Right lobe of liver (tissue), 4 donors: ENCODE data around the gene GABRQ.

Experiments used
- POLR2A ChIP-seq: fragments of 450-650 bp; IDR thresholded peaks from one replicate; pipeline ENCODE4 v1.6.1; 2017; ENCODE audit warnings: antibody characterized with exemption, mild to moderate bottlenecking
- TF ChIP-seq, protein P1 (sequence below), 4 donors: fragments of 200-600 bp in 3 of 4; fragments of 450-650 bp in 1 of 4; IDR thresholded peaks; one replicate each; pipeline versions ENCODE4 v1.5.1 to v1.8.0; 2016 to 2022; ENCODE audit warnings: antibody characterized with exemption in 4 of 4, mild to moderate bottlenecking in 2 of 4
- donor health status: DM: no; HTN: no; CAD: no.
- donor health status: DM: no; HTN: no; CAD: no.
- donor health status: DM: no; HTN: yes; CAD: no.

DNA sequence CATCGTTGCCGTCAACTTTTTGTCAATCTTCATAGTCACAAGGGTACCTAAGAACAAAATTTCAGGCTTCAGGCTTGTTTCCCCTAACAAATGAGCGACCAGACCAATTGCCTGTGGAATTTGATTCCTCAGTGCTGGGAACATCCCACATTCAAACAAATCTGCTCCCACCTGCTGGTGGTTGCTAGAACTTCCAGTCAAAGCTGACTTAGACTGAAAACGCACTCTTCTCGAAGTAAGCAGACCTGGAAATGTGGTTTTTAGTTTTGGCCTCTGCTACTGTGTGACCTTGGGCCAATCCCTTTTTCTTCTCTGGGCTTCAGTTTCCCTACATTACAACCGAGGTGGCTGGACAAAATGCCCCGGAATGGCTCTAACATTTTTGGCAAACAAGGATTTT lies 1.8 kb upstream of the GABRQ start:
- TF ChIP-seq, protein P1, sequence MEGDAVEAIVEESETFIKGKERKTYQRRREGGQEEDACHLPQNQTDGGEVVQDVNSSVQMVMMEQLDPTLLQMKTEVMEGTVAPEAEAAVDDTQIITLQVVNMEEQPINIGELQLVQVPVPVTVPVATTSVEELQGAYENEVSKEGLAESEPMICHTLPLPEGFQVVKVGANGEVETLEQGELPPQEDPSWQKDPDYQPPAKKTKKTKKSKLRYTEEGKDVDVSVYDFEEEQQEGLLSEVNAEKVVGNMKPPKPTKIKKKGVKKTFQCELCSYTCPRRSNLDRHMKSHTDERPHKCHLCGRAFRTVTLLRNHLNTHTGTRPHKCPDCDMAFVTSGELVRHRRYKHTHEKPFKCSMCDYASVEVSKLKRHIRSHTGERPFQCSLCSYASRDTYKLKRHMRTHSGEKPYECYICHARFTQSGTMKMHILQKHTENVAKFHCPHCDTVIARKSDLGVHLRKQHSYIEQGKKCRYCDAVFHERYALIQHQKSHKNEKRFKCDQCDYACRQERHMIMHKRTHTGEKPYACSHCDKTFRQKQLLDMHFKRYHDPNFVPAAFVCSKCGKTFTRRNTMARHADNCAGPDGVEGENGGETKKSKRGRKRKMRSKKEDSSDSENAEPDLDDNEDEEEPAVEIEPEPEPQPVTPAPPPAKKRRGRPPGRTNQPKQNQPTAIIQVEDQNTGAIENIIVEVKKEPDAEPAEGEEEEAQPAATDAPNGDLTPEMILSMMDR (IDR thresholded peaks at IDR 0.05), result peak; percentile 63 to 71 (median 64)
- no peak for TF ChIP-seq POLR2A
